C4-2B (cell line): Measurements from ENCODE around the gene TTC38.

Experiments
- ZFX ChIP-seq: fragments of 450-650 bp; IDR thresholded peaks from 2 replicates; pipeline ENCODE4 v1.6.1; 2017
- TF ChIP-seq, protein P1 (sequence below): fragments of 450-650 bp; conservative IDR thresholded peaks from 2 replicates; pipeline ENCODE4 v1.5.1; 2017; ENCODE audit warnings: mild to moderate bottlenecking

DNA sequence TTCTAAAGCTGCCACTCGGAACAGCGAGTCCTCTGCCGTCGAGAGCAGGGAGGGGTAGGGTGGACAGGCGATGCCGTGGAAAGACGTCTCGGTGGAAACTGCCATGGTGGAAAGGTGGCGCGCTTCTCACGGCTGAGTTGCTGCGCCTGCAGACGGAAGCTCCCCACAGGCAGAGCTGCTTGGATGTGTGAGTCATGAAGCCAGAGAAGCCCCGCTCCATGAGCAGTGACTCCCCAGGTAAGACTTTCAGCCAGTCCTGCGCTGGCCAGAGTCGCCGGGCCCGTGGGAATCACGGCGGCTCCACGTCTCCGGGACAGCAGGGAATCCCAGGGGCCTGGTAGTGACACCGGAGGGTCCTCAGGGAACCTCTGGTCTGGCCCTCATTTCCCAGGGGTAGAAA, 63.7 kb downstream of the TTC38 start:
- TF ChIP-seq, protein P1, sequence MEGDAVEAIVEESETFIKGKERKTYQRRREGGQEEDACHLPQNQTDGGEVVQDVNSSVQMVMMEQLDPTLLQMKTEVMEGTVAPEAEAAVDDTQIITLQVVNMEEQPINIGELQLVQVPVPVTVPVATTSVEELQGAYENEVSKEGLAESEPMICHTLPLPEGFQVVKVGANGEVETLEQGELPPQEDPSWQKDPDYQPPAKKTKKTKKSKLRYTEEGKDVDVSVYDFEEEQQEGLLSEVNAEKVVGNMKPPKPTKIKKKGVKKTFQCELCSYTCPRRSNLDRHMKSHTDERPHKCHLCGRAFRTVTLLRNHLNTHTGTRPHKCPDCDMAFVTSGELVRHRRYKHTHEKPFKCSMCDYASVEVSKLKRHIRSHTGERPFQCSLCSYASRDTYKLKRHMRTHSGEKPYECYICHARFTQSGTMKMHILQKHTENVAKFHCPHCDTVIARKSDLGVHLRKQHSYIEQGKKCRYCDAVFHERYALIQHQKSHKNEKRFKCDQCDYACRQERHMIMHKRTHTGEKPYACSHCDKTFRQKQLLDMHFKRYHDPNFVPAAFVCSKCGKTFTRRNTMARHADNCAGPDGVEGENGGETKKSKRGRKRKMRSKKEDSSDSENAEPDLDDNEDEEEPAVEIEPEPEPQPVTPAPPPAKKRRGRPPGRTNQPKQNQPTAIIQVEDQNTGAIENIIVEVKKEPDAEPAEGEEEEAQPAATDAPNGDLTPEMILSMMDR = no peak
- TF ChIP-seq ZFX = no peak
